WTC11 (cell line): ENCODE results near the gene ABCB8.

Source experiments
- ARID4B ChIP-seq: sonication (generic); formaldehyde crosslinking; IDR thresholded peaks from 2 replicates; pipeline ENCODE4 v1.8.0; 2023; ENCODE audit warnings: missing genetic modification reagents, mild to moderate bottlenecking, borderline replicate concordance
- ATF3 ChIP-seq: sonication (generic); formaldehyde crosslinking; conservative IDR thresholded peaks from 2 replicates; pipeline ENCODE4 v1.8.1; 2022; ENCODE audit warnings: mild to moderate bottlenecking, missing genetic modification reagents
- CTCF ChIP-seq: fragments of 200-600 bp; IDR thresholded peaks from 2 replicates; pipeline ENCODE4 v1.8.0; 2022; ENCODE audit warnings: antibody characterized with exemption
- GTF2I ChIP-seq: fragments of 250-450 bp; sonication (Bioruptor Pico); conservative IDR thresholded peaks from 2 replicates; pipeline ENCODE4 v1.4.0; 2021; ENCODE audit warnings: mild to moderate bottlenecking
- MAX ChIP-seq: sonication (generic); formaldehyde crosslinking; IDR thresholded peaks from 2 replicates; pipeline ENCODE4 v1.8.0; 2022; ENCODE audit warnings: mild to moderate bottlenecking, missing genetic modification reagents

GRCh38 chr7:151089893-151090730, 61.9 kb downstream of the ABCB8 start:
- TF ChIP-seq ARID4B (CRISPR knock-in tag) (no peak), GTF2I (CRISPR knock-in tag) (no peak), CTCF (no peak), MAX (CRISPR knock-in tag) (no peak), ATF3 (CRISPR knock-in tag) (no peak)
